ENCODE results near the gene SLC6A6.

SLC6A6 gene

DNA sequence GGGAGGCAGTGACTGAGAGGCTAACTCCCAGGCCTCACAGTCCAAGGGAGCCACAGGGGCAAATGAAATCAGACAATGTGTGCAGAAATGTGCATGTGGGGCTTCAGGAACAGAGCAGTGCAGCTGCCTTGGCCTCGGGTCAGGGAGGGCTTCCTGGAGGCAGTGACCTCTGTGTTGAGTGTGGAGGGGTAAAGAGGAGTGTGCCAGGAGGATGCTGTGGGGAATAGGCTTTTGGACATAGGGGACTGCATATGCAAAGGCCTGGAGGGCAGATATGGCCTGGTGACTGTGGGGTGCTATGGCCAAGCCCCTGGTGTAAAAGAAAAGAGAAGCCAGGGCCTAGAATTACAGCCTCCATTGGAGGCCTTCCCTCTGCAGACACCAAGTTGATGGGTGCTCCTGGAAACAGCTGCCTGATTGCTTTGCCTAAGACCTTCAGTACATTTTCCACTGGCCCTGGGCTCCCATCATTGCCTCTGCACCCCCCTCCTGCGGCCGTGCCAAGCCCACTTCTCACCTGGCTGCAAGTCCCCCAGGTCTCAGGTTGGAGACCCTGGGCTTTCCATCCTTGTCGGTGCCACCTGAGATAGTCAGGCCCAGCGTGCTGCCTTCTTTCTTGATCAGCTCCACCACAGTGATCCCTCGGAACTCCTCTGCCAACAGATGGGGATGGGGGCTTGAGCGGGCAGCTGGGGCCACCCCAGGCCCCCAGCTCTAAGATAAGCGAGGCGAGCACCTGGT lies 122.7 kb downstream of the SLC6A6 start:
- DNase-seq, result no peak

DNA sequence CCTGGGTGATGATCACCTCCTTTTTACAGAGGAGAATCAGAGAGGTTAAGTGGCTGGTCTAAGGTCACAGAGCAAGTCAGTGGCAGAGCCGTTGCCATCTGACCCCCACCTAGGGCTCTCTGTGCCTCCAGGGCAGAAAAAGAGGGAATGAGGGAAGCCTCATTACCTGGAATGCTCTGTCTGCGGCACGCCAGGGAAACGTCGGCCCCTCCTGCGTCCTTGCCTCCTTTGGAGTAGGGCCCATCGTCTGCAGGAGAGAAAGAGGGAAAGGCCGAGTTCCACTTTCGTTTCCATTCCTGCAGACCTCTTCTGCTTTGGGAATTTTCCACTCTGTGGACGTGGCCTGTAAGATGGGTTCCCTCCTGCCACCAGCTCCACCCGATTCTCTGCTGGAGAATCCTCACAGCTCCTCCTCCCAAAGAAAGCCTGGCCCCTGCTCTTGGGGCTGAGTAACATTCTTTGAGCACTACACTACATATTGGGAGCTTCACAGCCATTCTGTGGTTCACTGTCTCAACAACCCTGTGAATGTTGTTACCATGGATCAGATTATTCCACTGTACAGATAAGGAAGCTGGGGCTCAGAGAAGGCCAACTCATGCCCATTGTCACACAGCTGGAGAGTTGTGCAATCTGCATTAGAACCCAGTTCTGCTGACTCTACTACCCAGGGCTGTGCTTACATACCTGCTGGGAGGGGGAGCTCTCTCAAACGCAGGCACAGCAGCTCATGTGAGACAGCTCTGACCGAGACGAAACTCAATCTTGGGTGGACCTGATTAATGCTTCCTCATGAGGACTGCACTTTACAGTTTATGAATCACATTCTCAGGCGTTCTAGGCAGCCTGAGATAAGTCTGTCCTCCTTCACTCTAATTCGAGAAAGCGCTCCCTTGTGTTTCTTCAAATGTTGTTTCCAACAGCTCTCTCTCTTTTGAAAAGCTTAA lies 123.6 kb downstream of the SLC6A6 start:
- DNase-seq, result no peak

DNA sequence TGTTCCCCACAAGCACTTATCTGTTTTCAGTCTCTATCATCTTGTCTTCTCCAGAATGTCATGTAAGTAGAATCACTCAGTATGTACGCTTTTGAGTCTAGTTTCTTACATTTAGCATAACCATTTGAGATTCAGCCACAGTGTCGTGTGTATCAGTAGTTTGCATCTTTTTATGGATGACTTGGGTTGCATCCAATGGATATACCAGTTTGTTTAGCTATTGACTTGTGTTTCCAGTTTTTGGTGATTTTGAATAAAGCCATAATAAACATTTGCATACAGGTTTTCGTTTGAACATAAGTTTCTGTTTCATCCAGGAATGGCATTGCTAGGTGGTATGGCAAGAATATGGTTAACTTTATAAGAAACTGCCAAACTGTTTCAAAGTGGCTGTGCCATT lies 125.7 kb downstream of the SLC6A6 start:
- DNase-seq, result no peak

DNA sequence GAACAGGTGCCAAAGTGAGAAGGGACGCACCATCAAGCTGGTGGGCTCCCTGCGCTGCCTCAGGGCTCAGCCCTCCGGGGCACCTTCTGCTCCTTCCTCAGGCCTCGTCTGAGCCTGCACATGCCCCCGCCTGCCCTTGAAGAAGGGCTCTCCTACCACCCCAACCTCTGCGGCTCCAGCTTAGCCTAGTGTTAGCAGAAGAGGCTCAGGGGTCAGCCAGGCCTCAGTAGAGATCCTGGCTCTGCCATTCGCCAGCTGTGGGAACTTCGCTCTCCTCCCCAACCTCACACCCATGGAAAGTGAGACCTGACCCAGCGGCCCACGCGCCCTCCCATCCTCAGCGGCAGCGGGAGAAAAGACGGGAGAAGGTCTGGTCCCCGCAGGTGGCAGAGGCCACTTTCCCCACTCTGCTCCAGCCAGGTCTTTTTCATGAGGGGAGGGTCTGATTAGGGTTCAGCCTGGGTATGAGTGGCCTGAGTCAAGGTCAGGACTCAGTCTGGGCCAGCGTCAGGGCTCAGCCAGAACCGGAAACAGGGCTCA lies 129.5 kb downstream of the SLC6A6 start:
- no peak for DNase-seq

DNA sequence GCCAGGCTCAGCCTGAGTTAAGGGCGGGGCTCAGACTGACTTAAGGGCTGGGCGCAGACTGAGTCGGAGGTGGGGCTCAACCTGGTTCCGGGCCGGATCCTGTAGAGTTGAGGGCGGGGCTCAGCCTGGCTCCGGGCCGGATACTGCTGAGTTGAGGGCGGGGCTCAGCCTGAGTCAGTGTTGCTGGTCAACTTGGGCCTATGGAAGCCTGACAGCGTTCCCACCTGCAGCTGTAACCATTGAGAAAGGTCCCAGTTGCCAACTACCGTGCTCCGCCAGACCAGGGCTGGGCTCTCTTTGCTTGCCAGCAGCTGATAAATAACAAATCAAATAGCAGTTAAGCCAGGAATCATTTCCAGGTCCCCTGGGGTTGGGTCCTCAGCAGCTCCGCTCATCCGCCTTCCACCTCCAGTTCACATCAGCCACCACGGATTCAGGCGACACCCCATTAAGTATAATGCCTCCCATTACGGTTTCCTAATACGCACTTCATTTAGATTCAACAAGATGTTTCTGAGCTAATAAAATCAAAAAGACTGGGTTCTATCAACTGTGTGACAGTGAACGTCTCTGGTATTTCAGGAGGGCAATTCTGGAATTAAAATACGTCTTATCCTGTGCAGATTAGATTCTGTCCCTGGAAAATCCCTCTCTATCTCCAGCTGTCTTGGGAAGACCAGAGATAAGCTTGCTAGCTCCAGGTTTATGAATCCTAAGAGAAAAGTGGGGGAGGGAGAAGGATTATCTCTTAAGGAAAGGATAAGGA lies 130.5 kb downstream of the SLC6A6 start:
- peak; percentile 10 for DNase-seq

DNA sequence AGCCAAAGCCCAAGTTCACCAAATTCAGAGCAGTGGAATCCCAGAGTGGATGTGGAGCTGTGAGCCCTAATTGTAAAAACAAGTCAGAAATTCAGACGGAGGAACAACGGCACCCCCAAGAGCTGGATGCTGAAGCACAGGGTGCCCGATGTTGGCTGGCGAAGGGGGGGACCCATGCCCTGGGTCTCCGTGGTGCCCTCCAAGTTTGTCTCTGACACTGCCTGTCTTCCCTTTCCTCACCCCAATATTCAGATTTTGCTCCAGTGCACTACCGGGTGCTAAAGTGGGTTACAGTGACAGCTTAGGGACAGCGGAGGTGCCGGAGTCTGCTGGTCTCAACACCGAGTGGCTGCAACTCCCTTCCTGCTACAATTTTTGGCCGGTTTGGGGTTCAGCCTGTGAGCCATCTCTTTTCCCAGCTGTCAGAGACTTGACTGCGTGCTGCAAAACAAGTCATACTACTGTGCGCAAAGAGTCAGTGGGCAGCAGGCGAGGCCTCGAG lies 131.1 kb downstream of the SLC6A6 start:
- DNase-seq, result no peak

DNA sequence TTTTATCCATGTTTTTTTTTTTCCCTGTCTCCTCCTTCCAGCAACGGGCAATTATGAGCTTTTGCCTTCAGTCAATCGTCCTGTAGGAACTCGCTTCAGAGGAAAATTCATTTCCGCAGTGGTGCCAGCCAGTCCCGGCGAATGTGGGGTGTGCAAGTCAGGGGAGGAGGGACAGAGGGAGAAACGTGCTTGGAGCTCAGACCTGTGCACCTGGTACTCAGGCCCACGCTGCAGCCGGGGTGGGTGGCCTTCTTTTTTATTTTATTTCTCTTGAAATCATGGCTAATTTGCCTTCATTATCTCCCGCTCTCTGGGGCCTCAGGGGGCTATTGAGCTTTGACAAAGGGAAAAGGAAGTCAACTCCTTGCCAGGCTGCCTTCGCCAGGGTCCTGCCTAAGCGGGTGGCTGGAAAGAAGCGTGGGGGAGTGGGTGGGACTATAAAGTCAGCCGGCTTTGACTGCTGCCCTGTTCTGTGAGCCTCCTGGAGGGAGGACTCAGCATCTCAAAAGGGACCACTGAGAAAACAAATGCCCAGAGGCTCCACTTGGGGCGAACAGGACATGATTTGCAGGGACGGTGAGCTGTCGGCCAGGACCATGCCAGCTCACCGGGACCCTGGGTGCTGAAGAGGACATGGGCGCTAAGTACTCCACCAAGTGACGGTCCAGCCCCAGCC lies 132.2 kb downstream of the SLC6A6 start:
- DNase-seq, result no peak

DNA sequence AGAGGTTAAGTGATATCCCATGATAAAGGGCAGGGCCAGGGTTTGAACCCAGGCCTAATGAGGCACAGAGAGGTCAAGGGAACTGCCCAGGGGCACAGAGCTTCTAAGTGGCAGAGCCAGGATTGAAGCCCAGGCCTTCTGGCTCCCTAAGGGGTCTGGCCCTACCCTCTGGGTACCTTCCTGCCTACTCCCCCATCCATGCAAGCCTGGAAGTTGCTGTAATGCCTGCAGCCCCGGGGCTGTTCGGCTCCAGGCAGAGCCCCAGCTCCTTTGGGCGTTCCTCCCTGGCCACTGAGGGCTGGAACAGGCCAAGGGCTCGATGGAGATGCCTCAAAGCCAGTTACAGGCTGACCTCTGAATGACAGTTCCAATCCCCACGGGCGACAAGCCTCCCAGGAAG lies 133.2 kb downstream of the SLC6A6 start:
- DNase-seq, result no peak

DNA sequence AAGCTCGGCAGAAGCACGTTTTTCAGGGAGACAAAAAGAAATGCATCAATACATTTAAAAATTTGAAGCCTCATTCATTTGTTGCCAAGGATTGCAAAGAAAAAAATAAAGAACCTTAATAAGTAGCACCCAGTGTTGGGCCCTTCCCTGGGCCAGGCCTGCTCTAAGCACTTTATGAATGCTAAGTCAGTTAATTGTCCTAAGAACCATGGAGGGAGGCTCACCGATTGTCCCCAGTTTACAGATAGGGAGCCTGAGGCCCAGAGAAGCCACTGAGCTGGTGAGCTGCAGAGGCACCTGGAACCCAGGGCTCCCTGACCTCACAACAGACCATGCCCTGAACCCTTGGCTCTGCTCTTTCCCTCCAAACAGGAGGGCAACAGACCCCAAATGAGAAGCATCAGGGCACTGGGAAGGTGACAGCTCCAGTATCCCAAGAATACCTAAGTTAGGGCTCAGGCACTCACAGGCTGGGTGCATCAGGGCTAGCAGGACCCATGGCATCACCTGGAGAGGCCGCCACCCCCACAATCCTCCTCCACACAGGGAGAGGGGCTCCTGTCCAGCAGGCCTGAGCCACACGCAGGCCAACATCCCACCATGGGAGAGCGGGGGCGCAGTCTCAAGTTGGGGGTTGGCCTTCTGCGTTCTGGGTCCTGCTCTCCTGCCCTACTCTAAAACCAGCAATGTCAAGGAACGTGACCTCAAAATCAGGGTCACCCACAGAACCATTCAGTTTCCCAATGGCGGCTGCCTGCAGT lies 133.8 kb downstream of the SLC6A6 start:
- DNase-seq, result no peak

DNA sequence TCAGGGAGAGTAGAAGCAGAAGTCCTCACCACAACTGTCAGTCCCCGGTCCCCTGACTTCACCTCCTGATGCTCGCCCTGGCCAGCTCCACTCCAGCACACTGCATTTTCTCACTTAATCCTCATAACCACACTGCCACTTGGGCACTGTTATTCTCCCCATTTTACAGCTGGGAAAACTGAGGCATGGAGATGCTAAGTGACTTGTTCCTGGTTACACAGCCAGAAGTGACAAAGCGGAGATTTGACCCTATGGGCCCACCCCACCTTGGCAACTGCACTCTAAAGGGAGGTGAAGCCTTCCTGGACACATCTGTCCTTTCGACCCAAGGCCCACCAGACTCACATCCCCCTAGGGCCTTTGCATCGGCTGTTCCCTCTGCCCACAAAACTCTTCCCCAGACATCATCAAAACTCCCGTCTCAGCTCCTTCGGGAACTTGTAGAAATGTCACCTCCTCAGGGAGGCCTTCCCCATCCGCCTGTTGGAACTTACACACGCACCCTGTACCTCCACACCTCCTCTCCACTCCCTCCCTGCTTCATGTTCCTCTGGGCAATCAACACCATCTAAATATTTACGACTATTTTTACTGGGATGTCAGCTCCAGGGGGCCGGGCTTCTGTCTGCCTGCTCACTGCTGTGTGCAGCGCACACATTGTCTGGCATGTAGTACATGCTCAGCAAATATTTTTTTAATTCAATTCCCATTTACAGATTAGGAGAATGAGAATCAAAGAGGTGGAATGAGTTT lies 134.6 kb downstream of the SLC6A6 start:
- DNase-seq, result no peak

DNA sequence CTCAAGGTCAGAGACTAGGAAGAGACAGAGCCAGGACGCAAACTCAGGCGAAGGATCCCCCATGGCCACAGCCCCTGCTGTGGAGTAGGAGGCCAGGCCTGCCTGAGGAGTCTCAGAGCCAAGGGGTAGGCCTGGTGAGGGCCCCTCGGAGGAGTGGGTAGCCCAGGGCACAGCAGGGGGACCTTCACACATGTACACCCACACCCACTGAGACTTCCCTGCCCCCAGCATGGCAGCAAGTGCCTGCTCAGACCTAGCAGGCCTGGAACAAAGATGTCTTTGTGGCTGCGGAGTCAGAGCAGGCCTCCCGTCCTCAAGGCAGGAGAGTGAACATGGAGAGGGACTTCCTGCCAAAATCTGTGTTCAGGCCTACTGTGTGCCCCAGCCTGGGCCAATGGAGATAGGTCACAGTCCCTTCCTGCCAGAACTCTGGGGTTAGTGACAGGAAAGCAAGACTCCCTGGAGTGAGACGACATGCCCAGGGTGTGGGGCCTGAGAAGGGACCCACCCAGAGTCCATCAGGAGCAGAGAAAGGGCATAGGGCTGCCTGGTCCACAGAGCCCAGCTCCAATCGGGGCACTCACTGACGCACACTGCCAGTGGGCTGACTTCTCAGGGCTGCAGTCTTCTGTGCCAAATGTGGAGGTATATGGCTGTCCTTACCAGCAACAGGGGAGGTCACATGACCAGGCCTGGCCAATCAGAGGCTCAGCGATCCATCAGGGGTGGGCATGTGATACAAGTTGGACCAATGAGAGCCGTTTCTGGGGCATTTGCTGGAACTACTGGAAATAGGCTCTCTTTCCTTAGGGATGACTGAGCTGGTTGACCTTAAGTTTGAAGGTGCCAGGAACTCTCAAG lies 135.4 kb downstream of the SLC6A6 start:
- DNase-seq, result no peak

DNA sequence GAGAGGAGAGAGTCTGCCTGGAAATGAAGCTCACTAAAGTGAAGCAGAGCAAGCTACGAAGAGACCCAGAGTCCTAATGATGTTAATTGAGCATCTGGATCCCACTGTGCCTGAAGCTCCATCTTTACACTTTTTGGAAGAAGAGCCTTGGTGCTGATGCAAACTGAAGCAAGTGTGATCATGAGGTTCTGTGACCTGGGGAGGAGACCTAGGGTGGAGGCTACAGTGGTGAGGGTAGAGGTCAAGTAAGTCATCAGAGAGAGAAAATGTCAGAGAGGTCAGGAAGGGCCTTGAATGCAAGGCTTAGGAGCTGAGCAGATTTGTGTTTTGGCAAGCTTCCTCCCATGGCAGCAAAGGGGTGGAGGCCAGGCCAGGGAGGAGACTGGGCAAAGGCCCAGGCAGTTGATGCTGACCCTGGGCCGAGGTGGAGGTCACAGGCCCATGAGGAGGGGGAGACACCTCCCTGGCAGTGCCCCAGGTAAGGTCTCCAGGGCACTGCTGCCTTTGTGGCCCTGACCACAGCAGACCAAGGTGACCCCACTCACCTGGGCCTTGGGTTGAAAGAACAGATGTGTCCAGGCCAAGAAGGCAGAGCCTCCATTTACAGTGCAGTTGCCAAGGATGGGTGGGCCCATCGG lies 136.2 kb downstream of the SLC6A6 start:
- no peak for DNase-seq
